COLO829 (cell line): ENCODE data around the gene TAC4.

Experiments used
- DNase-seq: peaks from one replicate; pipeline ENCODE4 v3.0.0; 2012; ENCODE audit warnings: low spot score

Gene TAC4, protein sequence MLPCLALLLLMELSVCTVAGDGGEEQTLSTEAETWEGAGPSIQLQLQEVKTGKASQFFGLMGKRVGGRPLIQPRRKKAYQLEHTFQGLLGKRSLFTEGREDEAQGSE

DNA sequence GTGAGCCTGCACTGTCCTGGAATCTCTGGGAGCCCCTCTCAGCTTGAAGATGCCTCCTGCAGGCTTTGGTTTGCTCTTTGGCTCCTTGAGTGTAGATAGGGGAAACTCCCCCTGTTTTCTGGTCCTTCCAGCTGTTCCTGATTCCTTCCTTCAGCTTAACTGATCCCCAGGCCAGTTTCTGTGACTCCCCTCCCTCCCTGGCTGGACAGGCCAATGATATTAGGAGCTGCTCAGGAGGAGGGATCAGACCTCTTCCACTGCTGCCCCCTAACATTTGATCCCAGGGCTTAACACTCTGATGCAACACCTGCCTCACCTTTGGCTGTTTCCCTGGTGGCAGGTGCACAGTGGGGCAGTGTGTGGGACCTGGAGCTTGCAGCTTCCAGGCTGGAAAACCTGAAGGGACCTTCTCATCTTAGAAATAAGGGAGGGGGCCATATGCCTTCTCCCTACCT lies at the start of gene TAC4:
TAC4 (minus strand) TSS at position 51 of the 455 bp plus-strand sequence. CDS start 52 bp downstream, outside the sequence.
- no peak for DNase-seq

DNA sequence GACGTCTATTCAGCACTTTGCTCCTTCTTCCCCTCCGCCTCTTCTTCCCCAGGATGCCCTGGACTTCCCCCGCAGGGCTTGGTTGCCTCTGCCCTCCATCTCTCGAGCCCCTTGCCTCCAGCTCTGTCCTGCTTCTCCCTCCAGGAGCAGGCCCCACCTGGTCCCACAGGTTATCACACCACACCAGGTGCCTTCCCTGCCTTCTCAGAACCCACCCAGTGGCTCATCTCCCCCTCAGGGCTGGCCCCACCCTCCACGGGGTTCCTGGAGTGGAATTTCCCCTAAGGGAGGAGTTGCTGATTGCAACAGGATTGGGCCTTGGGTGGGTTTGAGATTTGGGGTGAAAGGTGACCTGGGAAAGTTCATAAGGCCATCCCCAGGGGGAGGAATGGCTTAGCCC lies 49.0 kb upstream of the TAC4 start:
- no peak for DNase-seq

DNA sequence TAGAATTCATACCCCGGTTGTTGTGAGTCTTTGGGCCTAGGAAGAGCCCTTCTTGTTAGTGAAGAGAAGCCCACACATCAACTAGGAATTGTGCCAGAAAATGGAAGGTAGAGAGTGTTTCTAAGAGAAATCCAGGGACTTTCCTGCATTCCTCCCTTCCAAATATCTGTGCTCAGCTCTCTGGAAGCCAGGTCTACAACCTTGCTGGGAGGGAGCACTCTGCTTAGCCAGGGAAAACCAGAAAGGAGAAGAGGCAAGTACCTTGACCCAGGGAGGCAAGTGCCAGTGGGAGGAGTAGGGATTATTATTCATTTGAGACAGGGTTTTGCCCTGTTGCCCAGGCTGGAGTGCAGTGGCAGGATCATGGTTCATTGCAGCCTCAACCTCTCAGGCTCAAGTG lies 48.4 kb upstream of the TAC4 start:
- no peak for DNase-seq

DNA sequence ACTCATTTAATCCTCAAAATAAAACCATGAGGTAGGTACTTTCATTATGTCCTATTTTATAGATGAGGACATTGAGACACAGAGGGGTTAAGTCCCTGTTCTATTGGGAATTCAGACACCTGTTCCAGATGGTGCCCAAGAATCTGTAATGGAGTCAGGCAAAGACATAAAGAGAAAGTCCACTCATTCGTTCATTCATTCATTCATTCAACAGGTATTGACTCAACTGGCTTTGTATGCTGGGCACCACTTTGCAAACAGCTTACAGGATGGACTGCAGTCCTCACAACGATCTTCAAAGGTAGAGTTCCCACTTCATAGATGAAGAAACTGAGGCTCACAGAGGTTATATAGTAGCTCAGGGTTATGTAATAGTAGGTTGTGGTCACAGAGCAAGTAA lies 47.9 kb upstream of the TAC4 start:
- no peak for DNase-seq

DNA sequence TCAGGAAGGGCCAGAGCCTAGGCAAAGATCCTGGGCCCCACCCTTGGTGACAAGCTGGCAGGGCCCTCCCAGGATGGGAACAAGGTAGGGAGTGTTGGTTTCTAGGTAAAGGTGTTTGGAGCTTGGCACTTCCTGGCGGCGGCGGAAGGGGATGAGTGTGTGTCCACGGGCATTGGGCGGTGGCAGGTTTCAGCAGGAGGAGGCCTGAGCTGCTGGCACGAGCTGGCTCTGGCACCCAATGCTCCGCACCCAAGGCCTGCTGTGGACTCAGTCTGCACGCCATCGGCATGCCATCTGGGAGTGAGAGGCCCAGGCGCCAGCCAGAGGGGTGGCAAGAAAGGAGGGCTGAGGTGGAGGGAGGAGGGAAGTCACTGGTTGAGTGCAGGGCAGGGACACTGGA lies 46.9 kb upstream of the TAC4 start:
- DNase-seq = no peak

DNA sequence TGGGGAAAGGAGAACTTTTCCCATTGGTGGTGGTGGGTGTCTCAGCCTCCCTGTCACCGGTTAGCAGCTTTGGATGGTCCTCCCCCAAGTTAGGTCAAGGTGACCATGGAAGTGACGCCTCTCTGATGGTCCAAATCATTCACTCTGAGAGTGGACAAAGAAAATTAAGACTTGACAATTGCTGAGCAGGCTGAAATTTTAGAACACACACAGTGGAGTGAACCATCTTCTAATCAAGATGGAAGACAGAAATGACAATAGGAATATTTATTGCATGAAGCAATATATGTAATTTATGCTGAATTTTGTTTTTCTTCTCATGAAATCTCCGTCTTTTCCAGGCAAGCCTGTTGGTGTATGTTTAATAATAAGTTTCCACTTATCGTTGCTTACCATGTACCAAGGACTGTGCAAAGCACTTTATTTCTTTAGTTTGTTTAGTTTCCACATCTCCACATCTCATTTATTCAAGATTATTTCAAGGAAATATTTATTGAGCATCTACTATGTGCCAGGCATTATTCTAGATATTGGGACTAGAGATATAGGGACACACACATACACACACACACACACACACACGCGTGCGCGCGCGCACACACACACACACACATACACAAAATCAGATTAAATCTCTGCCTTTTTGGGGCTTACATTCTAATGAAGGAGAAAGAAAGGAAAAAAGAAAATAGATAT lies 44.0 kb upstream of the TAC4 start:
- DNase-seq = no peak

DNA sequence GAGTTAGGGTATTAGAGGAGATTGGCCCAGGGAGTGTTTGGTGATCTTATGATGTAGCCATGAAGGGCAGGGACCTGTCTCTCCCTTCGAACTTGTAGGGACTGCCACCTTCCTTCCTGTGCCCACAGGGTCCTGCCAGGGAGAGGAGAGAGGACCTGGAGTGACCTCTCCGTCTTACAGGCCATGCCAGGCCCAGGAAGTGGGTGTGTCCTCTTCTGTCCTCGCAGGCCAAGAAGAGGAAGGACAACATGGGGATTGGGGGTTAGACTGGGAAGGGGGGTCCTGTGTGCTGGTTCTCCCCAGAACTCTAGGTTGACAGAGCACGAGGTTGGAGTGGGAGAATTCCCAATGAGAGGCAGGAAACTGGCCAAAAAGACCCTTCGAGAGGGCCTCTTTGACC lies 43.4 kb upstream of the TAC4 start:
- DNase-seq = no peak

DNA sequence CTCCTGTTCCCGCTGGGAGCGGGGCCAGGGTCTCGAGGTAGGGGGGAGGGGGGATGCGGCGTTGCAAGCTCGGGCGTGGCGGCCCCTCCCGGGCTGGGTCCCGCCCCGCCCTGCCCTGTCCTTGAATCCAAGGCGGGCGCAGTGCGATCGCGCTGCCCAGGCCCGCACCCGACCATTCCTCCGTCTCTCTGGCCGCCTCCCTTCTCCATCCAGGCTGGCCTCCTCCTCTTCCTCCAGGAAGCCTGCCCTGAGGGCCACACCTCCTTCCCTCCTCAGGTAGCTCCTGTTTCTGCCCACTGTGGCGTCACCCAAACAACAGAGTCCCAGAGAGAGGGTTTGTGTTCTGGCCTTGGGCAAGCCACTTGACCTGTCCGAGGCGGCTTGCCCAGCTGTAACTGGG lies 43.0 kb upstream of the TAC4 start:
- no peak for DNase-seq

DNA sequence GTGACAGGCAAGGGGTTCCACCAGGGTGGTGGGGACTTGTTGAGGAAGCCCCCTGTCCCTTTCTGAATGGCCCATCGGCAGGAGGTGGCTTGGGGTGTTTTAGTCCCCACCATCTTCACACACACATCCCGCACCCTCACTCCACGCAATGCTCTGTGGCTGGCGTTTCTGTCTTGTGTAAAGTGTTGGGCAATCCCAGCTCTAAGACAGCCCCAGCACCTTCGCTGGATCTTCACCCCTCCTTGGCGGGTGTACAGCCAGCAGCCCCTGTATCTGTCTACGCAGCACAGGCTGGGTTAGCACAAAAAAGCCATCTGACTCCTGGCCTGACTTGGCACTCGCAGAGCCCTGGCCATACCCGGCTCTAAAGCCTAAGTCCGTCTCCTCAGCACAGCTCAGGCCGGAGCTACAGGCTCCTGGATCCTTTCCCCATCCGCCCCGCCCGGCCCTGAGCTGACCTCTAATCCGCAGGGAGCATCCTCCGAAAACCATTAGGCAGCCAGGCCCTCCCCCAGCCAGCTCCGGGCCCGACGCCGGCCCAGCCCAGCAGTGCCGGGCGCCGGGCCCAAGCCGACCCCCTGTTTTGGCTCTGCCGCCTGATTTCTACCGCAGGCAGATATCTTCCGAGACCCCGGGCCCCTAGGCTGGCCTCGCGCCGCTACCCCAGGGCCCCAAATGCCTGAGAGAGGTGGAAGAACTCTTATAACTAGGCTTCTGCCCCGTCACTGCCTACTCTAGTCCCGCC lies 42.4 kb upstream of the TAC4 start:
- DNase-seq = no peak

DNA sequence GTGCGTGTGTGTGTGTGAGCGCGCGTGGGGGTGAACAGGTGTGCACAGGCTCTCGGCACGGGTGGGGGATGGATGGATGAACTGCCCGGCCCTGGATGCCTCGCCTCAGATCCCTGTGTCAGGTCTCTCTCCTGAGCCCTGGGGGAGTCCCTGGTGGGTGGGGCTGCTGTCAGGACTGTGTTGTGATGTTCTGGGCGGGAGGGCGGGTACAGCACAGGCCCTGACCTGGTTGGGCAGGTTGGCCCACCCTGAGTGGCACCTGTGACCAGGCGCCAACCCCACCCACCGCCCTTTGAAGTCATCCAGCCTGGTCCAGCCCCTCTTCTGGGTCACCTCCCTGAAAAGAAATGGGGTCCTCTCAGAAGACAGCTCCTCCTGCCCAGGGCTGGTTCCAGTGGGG lies 41.6 kb upstream of the TAC4 start:
- DNase-seq = no peak

DNA sequence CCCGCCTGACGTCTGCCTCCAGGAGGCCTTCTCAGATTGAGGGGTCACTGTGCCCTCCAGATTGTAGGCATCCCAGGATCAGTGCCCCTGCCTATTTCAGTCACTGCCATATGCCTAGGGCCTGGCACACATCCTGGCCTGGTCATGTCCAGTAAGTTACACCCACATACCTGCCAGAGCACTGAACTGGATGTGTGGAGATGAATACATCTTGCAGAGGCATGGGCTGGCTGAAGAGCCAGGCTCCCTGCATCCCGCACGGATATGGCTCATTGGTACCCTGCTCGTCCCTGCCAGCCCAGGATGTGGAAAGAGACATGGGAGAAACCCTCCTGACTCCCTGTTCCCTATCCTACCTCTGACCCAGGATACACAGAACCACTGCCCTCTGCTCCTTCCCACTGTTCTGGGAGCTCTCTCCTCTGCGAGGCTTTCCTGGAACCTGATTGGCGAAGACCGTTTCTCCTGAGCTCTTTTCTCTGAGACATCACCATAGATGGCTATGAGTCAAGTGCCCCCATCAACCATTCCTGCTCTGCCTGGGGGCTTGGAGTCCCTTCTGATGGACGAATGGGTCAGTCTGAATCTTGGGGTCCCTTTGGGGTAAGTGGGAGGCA lies 40.0 kb upstream of the TAC4 start:
- no peak for DNase-seq

DNA sequence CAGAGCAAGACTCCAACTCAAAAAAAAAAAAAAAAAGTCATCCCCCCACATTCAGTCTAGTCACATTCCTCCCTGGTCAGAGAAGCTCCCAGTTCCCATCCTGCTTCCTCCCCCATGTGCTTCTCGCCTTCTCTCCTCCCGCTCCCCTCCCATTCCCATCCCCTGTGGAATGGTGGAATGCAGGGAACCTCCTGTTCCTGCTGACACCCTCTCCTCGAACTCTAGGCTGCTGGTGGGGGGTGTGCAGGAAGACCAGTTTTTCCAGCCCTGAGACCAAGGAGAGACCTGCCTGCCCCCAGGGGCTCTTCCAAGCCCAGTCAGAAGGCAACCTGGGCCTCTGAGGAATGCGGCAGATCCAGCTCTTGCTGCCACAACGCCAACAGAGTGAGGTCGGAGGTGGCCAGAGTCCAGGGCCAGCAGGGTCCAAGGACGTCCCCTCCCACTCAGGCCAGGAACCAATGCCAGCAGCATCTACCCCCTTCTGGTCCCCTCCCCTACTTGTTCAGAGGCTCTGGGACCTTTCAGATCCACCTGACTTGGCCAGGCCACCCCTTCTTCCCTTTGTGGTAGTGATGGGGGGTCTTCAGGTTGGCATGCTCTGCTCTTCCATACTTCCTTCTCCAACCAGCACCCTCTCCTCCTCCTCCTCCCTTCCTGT lies 39.3 kb upstream of the TAC4 start:
- DNase-seq = no peak

DNA sequence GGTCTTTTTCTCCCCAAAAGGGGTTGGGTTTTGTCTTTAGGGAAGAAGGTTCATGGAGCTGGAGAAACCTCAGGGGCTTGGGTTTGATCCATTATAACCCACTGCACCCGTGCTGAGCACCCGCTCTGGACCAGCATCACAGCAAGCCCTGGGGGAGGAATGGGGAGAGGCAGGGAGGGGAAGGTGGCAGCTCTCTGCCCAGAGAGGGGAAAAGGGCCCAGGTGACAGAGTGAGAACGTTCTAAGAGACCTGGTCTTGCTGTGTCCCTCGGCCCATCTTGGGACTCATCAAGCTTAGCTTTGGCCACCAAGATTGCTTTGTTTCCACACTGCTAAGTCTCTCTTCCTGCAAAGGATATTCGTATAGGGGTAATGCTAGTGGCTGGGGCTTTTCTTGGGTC lies 38.2 kb upstream of the TAC4 start:
- DNase-seq = no peak

DNA sequence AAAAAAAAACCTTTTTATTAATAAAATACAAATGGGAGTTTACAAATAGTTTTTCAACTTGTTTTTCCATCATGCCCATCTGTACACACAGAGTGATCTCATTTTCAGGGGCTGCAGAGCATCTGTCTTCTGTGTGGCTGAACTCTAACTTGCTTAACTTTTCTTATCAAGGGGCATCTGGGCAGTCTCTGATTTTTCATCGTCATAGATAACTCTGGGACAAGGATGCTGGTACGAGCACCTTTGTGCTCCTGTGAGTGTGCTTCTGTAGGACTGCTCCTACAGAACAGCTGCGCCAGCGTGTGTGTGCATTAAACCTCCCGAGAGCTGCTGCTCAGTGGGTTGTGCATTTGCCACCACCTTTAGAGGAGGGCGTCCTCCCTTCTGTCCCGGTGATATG lies 34.6 kb upstream of the TAC4 start:
- DNase-seq = no peak

DNA sequence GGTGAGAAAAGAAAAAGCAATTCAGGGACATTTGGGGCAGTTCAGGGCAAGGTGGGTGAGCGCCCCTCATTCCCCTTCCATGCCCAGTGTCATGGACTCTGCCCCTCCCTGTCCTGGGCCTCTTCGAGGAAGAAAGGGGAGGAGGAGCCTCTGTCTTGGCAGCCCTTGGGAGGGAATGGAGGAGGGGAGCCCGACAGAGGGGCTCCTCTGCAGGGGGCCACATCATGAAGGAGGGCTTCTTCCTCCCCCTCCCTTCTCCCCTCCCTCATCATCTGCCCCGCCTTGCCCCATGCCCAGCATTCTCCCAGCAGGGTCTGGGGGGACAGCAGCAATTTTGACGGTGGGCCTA lies 33.2 kb upstream of the TAC4 start:
- no peak for DNase-seq

DNA sequence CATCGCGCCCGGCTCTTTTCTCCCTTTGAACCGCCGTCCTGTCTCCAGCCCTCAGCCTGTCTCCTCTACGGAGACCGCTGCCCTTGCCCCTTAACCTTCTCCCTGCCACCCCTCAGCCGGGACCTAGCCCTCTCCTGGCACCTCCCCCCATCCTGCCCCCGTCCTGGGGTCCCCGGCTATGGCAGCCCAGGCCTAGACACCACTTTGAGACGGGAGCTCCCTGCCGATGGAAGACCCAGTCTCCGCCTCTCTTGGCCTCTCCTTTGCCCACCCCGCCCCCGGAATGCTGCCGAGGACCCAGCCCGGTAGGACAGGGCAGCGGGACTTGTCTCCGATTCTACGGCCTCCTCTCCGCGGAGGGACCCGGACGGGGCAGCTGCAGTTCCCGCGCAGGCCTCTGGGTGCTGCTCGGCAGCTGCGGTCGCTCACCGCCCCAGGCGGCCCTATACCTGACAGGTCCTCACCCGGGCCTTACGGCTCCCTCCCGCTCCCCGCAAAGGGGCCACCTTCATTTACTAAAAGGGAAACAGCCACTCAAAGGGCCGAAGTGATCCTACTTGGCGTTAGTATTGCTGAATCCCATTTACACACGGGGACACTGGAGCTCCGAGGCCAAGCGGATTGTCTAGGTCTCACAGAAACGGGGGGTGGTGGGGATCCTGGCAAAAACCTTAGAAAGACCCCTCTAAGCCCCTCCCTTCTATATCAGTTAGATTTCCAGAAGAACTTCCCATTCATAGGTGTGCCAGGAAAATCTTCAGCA lies 32.6 kb upstream of the TAC4 start:
- peak; percentile 81 for DNase-seq

DNA sequence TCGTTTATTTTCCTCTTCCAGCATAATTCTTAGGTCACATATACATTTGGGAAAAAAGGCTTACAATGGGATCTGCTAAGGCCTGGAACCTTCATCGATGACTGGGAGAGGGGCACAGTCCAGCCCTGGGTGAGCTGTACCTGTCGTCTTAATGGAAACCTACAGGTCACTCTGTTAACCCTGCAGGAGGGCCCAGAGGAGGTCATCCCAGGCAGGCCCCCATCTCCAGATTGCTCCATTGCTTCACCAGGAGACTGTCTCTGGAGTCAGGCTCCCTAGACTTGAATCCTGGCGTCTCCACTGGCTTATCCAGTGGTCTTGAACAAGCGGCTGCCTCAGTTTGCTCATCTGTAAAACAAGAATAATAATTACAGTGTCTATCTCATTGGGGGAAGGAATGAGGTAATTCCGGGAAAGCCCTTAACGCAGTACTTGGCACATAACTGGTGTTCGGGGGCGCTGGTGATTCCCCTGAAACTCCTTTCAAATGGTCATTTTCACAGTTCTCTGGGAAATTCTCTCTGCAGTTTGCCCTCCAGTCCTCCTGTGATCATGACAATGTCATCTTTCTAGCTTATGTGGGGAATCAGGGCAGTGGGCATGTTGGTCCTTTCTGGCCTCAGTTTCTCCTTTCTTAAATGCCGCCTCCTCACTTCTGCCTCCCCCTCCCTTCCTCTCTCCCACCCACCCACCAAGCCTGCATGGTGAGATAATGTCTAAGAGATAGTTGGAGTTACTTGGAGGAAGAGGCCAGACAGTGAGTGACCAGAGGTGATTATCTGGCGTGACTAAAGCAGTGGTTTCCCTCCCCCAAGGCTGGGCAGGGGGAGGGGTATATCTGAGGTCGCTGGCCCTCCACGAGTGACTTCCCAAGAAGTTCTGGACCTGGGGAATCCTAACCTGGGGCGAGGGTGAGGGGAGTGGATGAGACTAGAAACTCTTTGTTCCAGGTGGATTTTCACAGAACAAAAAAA lies 31.3 kb upstream of the TAC4 start:
- no peak for DNase-seq

DNA sequence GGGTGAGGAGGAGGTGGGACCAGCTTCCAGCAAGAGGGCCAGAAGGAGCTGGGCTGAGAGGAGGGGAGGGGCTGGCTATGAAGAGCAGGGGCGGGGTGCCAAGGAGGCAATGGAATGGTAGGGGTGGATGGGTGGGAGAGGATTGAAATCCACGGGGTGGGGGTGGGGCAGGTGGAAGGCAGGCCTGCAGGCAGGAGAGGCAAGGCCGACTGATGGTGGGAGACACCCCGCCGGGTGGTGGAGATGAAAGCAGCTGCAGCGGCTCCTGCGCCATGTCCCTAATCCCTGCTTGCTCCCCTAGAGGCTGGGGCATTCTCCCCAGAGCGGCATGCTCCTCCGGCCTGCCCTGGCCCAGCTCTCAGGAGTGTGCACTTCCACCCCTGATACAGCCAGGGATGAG lies 27.8 kb upstream of the TAC4 start:
- DNase-seq = no peak

DNA sequence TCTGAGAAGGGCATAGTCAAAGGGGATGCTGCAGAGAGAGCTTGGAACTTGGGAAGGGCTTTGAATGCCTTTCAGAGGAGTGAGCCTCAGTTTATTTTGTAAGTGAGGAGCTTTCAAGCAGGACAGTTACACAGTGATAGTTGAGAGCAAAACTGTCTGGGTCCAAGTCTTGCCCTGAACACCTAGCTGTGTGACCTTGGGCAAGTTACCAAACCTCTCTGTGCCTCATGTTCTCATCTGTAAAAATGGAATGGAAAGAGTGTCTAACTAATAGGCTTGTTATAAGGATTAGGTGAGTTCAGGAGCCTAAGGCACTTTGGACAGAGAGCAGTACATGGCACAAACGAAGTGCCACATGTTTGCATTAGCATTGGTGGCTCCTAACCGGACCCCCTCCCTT lies 27.0 kb upstream of the TAC4 start:
- no peak for DNase-seq

DNA sequence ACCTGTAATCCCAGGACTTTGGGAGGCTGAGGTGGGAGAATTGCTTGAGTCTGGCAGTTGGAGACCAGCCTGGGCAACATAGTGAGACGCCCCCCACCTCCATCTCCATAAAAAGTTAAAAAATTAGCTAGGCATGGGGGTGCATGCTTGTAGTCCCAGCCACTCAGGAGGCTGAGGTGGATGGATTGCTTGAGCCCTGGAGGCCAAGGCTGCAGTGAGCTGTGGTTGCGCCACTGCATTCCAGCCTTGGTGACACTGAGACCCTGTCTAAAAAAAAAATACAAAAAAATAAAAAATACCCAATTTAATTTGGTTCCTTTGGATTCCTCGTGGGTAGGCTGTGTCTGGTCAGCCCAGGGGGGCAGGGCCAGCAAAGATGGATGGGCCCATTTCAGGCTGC lies 26.1 kb upstream of the TAC4 start:
- DNase-seq = no peak

DNA sequence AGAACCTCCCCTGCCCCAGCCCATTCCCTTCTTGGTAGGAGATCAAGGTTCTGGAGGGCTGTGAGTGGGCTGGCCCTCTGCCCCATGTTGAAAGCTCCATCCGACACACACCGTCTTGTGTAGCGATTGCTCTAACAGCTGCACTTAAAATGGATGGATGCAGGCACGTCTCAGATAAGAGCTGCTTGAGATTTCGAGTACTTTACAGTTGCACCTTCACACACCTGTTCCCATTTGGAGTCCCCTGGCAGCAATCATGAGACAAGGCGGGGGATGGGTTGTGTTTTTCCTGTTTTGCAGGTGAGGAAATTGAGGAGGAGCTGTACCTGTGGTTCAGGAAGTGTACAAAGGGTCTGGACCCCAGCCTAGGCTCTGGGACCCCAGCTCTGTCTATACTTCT lies 25.6 kb upstream of the TAC4 start:
- DNase-seq = no peak
